Measurements from ENCODE around the gene AMER2.

The AMER2 gene

GRCh38 chr13:25151626-25152195 lies 20.4 kb downstream of the AMER2 start:
- Histone ChIP-seq H3K9ac (ENCODE audit: low read depth, low read length) (no peak overlapping the region), H3K9me3 (ENCODE audit: control insufficient read depth, insufficient read depth, low read length) (no peaks in the 10 kb centered on the region), H3K4me1 (ENCODE audit: insufficient read depth, low read length) (peaks cover 14% of the 10 kb centered on the region; the same call in 1 of the 2 replicates), H3K36me3 (ENCODE audit: insufficient read depth, low read length) (no peaks in the 10 kb centered on the region)

- H3K4me1 ChIP-seq (ENCODE audit: insufficient read depth, low read length) = peaks cover 14% of the 10 kb centered on the region; the same call in 1 of the 2 replicates
- no peaks in the 10 kb centered on the region for H3K9me3 ChIP-seq (ENCODE audit: control insufficient read depth, insufficient read depth, low read length)
- no peaks in the 10 kb centered on the region for H3K36me3 ChIP-seq (ENCODE audit: insufficient read depth, low read length)
- no peak overlapping the region for H3K9ac ChIP-seq (ENCODE audit: low read depth, low read length)
These were observed 22.4 kb downstream of the AMER2 start for GRCh38 chr13:25149711-25150110.

GRCh38 chr13:25148402-25148771 lies 23.7 kb downstream of the AMER2 start:
- no peaks in the 10 kb centered on the region for H3K36me3 ChIP-seq (ENCODE audit: insufficient read depth, low read length)
- no peak overlapping the region for H3K9ac ChIP-seq (ENCODE audit: low read depth, low read length)
- H3K9me3 ChIP-seq (ENCODE audit: control insufficient read depth, insufficient read depth, low read length) = no peaks in the 10 kb centered on the region
- H3K4me1 ChIP-seq (ENCODE audit: insufficient read depth, low read length) = peaks cover 10% of the 10 kb centered on the region; the same call in 1 of the 2 replicates

GRCh38 chr13:25147638-25148401 lies 24.3 kb downstream of the AMER2 start:
- no peak overlapping the region for H3K9ac ChIP-seq (ENCODE audit: low read depth, low read length)
- H3K9me3 ChIP-seq (ENCODE audit: control insufficient read depth, insufficient read depth, low read length) = no peaks in the 10 kb centered on the region
- no peaks in the 10 kb centered on the region for H3K36me3 ChIP-seq (ENCODE audit: insufficient read depth, low read length)
- H3K4me1 ChIP-seq (ENCODE audit: insufficient read depth, low read length) = peaks cover 10% of the 10 kb centered on the region; the same call in 1 of the 2 replicates

- Histone ChIP-seq H3K9me3 (ENCODE audit: control insufficient read depth, insufficient read depth, low read length) (no peaks in the 10 kb centered on the region), H3K36me3 (ENCODE audit: insufficient read depth, low read length) (no peaks in the 10 kb centered on the region), H3K4me1 (ENCODE audit: insufficient read depth, low read length) (no peaks in the 10 kb centered on the region), H3K9ac (ENCODE audit: low read depth, low read length) (no peak overlapping the region)
These were observed 28.4 kb downstream of the AMER2 start for GRCh38 chr13:25143706-25144105.

GRCh38 chr13:25141042-25141441 lies 31.0 kb downstream of the AMER2 start:
- H3K36me3 ChIP-seq (ENCODE audit: insufficient read depth, low read length) = no peaks in the 10 kb centered on the region
- no peaks in the 10 kb centered on the region for H3K9me3 ChIP-seq (ENCODE audit: control insufficient read depth, insufficient read depth, low read length)
- peaks cover 12% of the 10 kb centered on the region; the same call in 1 of the 2 replicates for H3K4me1 ChIP-seq (ENCODE audit: insufficient read depth, low read length)
- H3K9ac ChIP-seq (ENCODE audit: low read depth, low read length) = no peak overlapping the region

GRCh38 chr13:25137788-25138115 lies 34.3 kb downstream of the AMER2 start:
- Histone ChIP-seq H3K4me1 (ENCODE audit: insufficient read depth, low read length) (peaks cover 17% of the 10 kb centered on the region; the same call in 1 of the 2 replicates), H3K9ac (ENCODE audit: low read depth, low read length) (no peak overlapping the region), H3K9me3 (ENCODE audit: control insufficient read depth, insufficient read depth, low read length) (peaks cover 8% of the 10 kb centered on the region; the same call in 1 of the 2 replicates), H3K36me3 (ENCODE audit: insufficient read depth, low read length) (no peaks in the 10 kb centered on the region)

GRCh38 chr13:25136880-25137787 lies 35.0 kb downstream of the AMER2 start:
- peak overlapping the region; percentile 34; the same call in 1 of the 2 replicates for H3K9ac ChIP-seq (ENCODE audit: low read depth, low read length)
- peaks cover 20% of the 10 kb centered on the region for H3K4me1 ChIP-seq (ENCODE audit: insufficient read depth, low read length)

GRCh38 chr13:25135896-25136295 lies 36.2 kb downstream of the AMER2 start:
- Histone ChIP-seq H3K9me3 (ENCODE audit: control insufficient read depth, insufficient read depth, low read length) (peaks cover 8% of the 10 kb centered on the region; the same call in 1 of the 2 replicates), H3K4me1 (ENCODE audit: insufficient read depth, low read length) (peaks cover 27% of the 10 kb centered on the region), H3K36me3 (ENCODE audit: insufficient read depth, low read length) (no peaks in the 10 kb centered on the region), H3K9ac (ENCODE audit: low read depth, low read length) (no peak overlapping the region)

More at GRCh38 chr13:25136880-25137787, 35.0 kb downstream of the AMER2 start:
- Histone ChIP-seq H3K9me3 (ENCODE audit: control insufficient read depth, insufficient read depth, low read length) (peaks cover 8% of the 10 kb centered on the region; the same call in 1 of the 2 replicates), H3K36me3 (ENCODE audit: insufficient read depth, low read length) (no peaks in the 10 kb centered on the region)

- Histone ChIP-seq H3K36me3 (ENCODE audit: insufficient read depth, low read length) (no peaks in the 10 kb centered on the region), H3K9ac (ENCODE audit: low read depth, low read length) (no peak overlapping the region), H3K9me3 (ENCODE audit: control insufficient read depth, insufficient read depth, low read length) (peaks cover 8% of the 10 kb centered on the region; the same call in 1 of the 2 replicates), H3K4me1 (ENCODE audit: insufficient read depth, low read length) (peaks cover 25% of the 10 kb centered on the region)
These were observed 39.2 kb downstream of the AMER2 start for GRCh38 chr13:25132751-25133390.

GRCh38 chr13:25131881-25132420 lies 40.1 kb downstream of the AMER2 start:
- Histone ChIP-seq H3K4me1 (ENCODE audit: insufficient read depth, low read length) (peaks cover 22% of the 10 kb centered on the region), H3K9ac (ENCODE audit: low read depth, low read length) (no peak overlapping the region), H3K9me3 (ENCODE audit: control insufficient read depth, insufficient read depth, low read length) (peaks cover 8% of the 10 kb centered on the region; the same call in 1 of the 2 replicates), H3K36me3 (ENCODE audit: insufficient read depth, low read length) (no peaks in the 10 kb centered on the region)

- Histone ChIP-seq H3K4me1 (ENCODE audit: insufficient read depth, low read length) (peaks cover 14% of the 10 kb centered on the region), H3K9ac (ENCODE audit: low read depth, low read length) (no peak overlapping the region), H3K36me3 (ENCODE audit: insufficient read depth, low read length) (no peaks in the 10 kb centered on the region), H3K9me3 (ENCODE audit: control insufficient read depth, insufficient read depth, low read length) (peaks cover 8% of the 10 kb centered on the region; the same call in 1 of the 2 replicates)
These were observed 41.1 kb downstream of the AMER2 start for GRCh38 chr13:25130944-25131343.

GRCh38 chr13:25118378-25118905 lies 53.6 kb downstream of the AMER2 start:
- H3K4me1 ChIP-seq (ENCODE audit: insufficient read depth, low read length) = peaks cover 9% of the 10 kb centered on the region
- no peaks in the 10 kb centered on the region for H3K36me3 ChIP-seq (ENCODE audit: insufficient read depth, low read length)
- no peaks in the 10 kb centered on the region for H3K9me3 ChIP-seq (ENCODE audit: control insufficient read depth, insufficient read depth, low read length)
- no peak overlapping the region for H3K9ac ChIP-seq (ENCODE audit: low read depth, low read length)

All from ES-I3 (cell line).